Mucosa of rectum (tissue), 2 donors: ENCODE measurements around the gene OR7G1.

Experiments
- H3K27ac ChIP-seq, 2 donors: one replicate each; pipeline ENCODE4 v1.7.0; 2013; ENCODE audit warnings: inconsistent platforms in 2 of 2, low read depth in 2 of 2, low read length in 2 of 2
- H3K27me3 ChIP-seq, 2 donors: one replicate each; pipeline ENCODE4 v1.7.0; 2013; ENCODE audit warnings: low read length in 2 of 2; ENCODE audit not compliant: control insufficient read depth in 2 of 2, insufficient read depth in 2 of 2
- H3K36me3 ChIP-seq, 2 donors: one replicate each; pipeline ENCODE4 v1.7.0; 2013; ENCODE audit warnings: low read length in 2 of 2; ENCODE audit not compliant: control insufficient read depth in 2 of 2, insufficient read depth in 2 of 2
- H3K4me1 ChIP-seq, 2 donors: one replicate each; pipeline ENCODE4 v1.7.0; 2013; ENCODE audit warnings: low read length in 2 of 2, mild to moderate bottlenecking in 1 of 2; ENCODE audit not compliant: control insufficient read depth in 2 of 2, insufficient read depth in 2 of 2
- H3K4me3 ChIP-seq, 2 donors: one replicate each; pipeline ENCODE4 v1.7.0; 2013; ENCODE audit warnings: low read length in 2 of 2
- H3K9ac ChIP-seq, 2 donors: one replicate each; pipeline ENCODE4 v1.7.0; 2013; ENCODE audit warnings: low read length in 2 of 2, low read depth in 1 of 2, mild to moderate bottlenecking in 1 of 2
- H3K9me3 ChIP-seq, 2 donors: one replicate each; pipeline ENCODE4 v1.7.0; 2013; ENCODE audit warnings: low read length in 2 of 2; ENCODE audit not compliant: control insufficient read depth in 2 of 2
- donor health status: healthy.
- donor health status: Normal muscosa, but diverticular disease.

The OR7G1 gene

GRCh38 chr19:9146882-9147281, 31.3 kb upstream of the OR7G1 start:
- H3K4me3 ChIP-seq = no peak overlapping the region
- H3K9ac ChIP-seq = no peak overlapping the region
- peaks cover 0 to 9% of the 10 kb centered on the region in 2 donors for H3K9me3 ChIP-seq

DNA sequence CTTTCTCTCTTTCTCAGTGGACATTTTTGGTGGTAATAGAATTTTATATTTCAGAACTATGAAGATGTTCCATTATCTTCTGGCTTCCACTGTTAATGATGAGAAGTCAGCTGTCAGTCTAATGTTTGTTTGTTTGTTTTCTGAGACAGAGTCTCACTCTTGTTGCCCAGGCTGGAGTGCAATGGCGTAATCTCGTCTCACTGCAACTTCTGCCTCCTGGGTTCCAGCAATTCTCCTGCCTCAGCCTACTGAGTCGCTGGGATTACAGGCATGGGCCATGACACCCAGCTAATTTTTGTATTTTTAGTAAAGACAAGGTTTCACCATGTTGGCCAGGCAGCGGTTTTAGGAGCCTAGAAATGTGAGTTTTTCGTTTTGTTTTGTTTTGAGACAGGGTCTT, 29.4 kb upstream of the OR7G1 start:
- H3K9me3 ChIP-seq = peaks cover 0 to 9% of the 10 kb centered on the region in 2 donors
- H3K4me3 ChIP-seq = no peak overlapping the region
- peaks cover 8 to 18% of the 10 kb centered on the region in 2 donors for H3K36me3 ChIP-seq
- no peak overlapping the region for H3K9ac ChIP-seq
- no peak overlapping the region for H3K27ac ChIP-seq
- H3K4me1 ChIP-seq = peaks cover 7 to 8% of the 10 kb centered on the region in 2 donors
- H3K27me3 ChIP-seq = no peaks in the 10 kb centered on the region

More at GRCh38 chr19:9146882-9147281, 31.3 kb upstream of the OR7G1 start:
- Histone ChIP-seq H3K27me3 (no peaks in the 10 kb centered on the region), H3K27ac (no peak overlapping the region), H3K4me1 (peaks cover 0 to 3% of the 10 kb centered on the region in 2 donors), H3K36me3 (peaks cover 8 to 21% of the 10 kb centered on the region in 2 donors)

DNA sequence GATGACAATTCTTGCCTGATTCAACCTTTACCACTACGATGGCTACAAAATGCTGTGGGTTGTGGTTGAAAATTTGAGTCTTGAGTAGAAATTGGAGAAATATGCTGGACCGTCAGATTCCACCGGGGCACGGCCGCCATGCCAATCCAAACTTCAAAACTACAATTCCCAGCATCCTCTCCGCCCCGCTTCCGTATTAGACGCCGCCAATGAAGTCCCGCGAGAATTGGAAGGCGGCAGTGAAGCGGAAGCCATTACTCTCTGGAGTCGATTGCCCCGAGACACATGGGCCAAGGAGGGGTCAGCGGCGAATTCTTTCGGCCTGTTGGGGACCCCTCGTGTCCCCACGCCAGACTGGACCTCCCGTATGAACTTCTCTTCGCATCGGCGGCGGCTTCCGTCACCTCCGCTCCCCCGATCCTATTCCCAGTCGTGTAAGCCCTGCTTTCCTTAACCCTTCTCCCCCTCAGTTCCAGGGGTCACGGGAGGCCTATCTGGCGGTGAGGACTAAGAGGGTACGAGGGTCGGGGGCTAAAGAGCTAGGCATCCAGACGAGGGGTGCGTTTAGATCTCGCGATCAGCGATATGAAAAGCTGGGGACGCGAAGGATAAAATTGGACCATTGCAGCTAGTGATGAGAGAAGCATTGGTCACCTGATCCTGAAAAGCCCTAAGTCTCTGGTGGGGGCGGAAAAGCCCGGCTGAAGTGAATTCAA, 24.8 kb upstream of the OR7G1 start, which contains the start of gene ZNF317:
TSS of gene ZNF317 (plus strand) at position 239 of the 716 bp plus-strand sequence. CDS start 15,620 bp downstream, outside the sequence.
- H3K4me1 ChIP-seq = peaks cover 9 to 11% of the 10 kb centered on the region in 2 donors
- H3K27ac ChIP-seq = peak within 1 kb of the TSS; percentile 72 to 82
- peak within 1 kb of the TSS; percentile 99 for H3K4me3 ChIP-seq
- H3K36me3 ChIP-seq = peaks cover 0 to 3% of the 10 kb centered on the region in 2 donors
- no peaks in the 10 kb centered on the region for H3K27me3 ChIP-seq
- H3K9ac ChIP-seq = peak within 1 kb of the TSS; percentile 91 to 96
- H3K9me3 ChIP-seq = peaks cover 0 to 5% of the 10 kb centered on the region in 2 donors

- H3K4me1 ChIP-seq = peaks cover 9 to 11% of the 10 kb centered on the region in 2 donors
- H3K9me3 ChIP-seq = no peaks in the 10 kb centered on the region
- H3K9ac ChIP-seq = peak overlapping the region; percentile 91 to 96
- peak overlapping the region in 1 of 2 donors; percentile 82 for H3K27ac ChIP-seq
- H3K4me3 ChIP-seq = peak overlapping the region; percentile 99
- no peaks in the 10 kb centered on the region for H3K27me3 ChIP-seq
- no peaks in the 10 kb centered on the region for H3K36me3 ChIP-seq
These were observed 24.1 kb upstream of the OR7G1 start for GRCh38 chr19:9139609-9140158.

DNA sequence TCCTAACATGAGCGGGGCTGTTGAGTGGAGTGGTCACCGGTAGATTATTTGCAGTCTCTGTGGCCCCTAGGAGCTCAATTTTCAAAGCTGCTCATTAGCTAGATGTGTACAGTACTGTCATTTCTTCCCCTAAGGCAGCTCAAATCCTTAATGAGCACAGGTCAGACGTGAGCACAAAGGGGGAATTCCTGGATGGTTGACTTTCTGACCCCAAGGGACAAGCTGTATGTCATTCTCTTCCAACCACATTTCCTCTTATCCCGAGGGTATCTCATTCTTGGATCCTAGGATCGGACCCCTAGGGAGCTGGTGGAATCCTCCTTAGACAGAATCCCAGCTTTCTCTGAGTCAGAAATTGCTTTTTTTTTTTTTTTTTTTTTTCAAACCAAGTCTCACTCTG, 16.9 kb upstream of the OR7G1 start:
- Histone ChIP-seq H3K27ac (no peak overlapping the region), H3K36me3 (no peaks in the 10 kb centered on the region), H3K4me1 (no peaks in the 10 kb centered on the region), H3K4me3 (no peak overlapping the region), H3K9me3 (no peaks in the 10 kb centered on the region), H3K27me3 (no peaks in the 10 kb centered on the region), H3K9ac (no peak overlapping the region)

- Histone ChIP-seq H3K27ac (no peak overlapping the region), H3K9ac (no peak overlapping the region)
These were observed 15.4 kb upstream of the OR7G1 start for GRCh38 chr19:9130965-9131364.

GRCh38 chr19:9128171-9128570, 12.6 kb upstream of the OR7G1 start:
- H3K4me1 ChIP-seq = no peaks in the 10 kb centered on the region

More at GRCh38 chr19:9130965-9131364, 15.4 kb upstream of the OR7G1 start:
- Histone ChIP-seq H3K9me3 (no peaks in the 10 kb centered on the region), H3K4me1 (no peaks in the 10 kb centered on the region), H3K27me3 (peaks cover 0 to 4% of the 10 kb centered on the region in 2 donors), H3K4me3 (no peak overlapping the region), H3K36me3 (no peaks in the 10 kb centered on the region)

GRCh38 chr19:9126900-9127405, 11.4 kb upstream of the OR7G1 start, which contains the start of gene OR7G3:
Gene OR7G3 (minus strand): TSS chr19:9126950. CDS start chr19:9126950, 0 bp downstream.
- Histone ChIP-seq H3K4me1 (no peaks in the 10 kb centered on the region), H3K27me3 (peaks cover 0 to 4% of the 10 kb centered on the region in 2 donors), H3K9me3 (no peaks in the 10 kb centered on the region), H3K27ac (no peak within 1 kb of the TSS), H3K4me3 (no peak within 1 kb of the TSS), H3K36me3 (no peaks in the 10 kb centered on the region), H3K9ac (no peak within 1 kb of the TSS)

More at GRCh38 chr19:9128171-9128570, 12.6 kb upstream of the OR7G1 start:
- Histone ChIP-seq H3K9ac (no peak overlapping the region), H3K27me3 (peaks cover 0 to 4% of the 10 kb centered on the region in 2 donors), H3K9me3 (no peaks in the 10 kb centered on the region), H3K36me3 (no peaks in the 10 kb centered on the region), H3K4me3 (no peak overlapping the region), H3K27ac (no peak overlapping the region)

- H3K9me3 ChIP-seq = no peaks in the 10 kb centered on the region
- no peaks in the 10 kb centered on the region for H3K27me3 ChIP-seq
- no peak overlapping the region for H3K9ac ChIP-seq
- H3K27ac ChIP-seq = no peak overlapping the region
- no peak overlapping the region for H3K4me3 ChIP-seq
- H3K36me3 ChIP-seq = no peaks in the 10 kb centered on the region
- no peaks in the 10 kb centered on the region for H3K4me1 ChIP-seq
These were observed 984 bp upstream of the OR7G1 start for GRCh38 chr19:9116547-9116946.

DNA sequence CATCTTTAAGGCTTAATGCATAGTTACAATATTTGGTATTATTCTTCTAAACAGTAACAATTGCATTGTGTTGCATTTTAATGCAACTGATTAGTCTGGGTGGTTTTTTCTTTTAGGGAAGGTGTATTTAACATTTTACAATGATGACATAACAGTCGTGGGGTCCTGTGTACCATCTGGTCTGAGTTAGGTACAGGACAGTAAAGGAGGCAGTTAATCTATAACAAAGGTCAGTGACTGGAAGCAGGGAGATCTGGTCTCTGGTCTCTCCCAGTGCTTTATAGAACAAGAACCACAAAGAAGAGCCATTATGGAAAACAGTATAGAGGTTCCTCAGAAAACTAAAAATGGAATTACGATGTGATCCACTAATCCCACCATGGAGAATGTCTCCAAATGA, 5.6 kb downstream of the OR7G1 start:
- no peak overlapping the region for H3K9ac ChIP-seq
- no peaks in the 10 kb centered on the region for H3K36me3 ChIP-seq
- H3K4me3 ChIP-seq = no peak overlapping the region
- H3K27me3 ChIP-seq = peaks cover 0 to 2% of the 10 kb centered on the region in 2 donors
- H3K4me1 ChIP-seq = no peaks in the 10 kb centered on the region
- H3K9me3 ChIP-seq = no peaks in the 10 kb centered on the region
- H3K27ac ChIP-seq = no peak overlapping the region
